ENCODE results near the gene HCFC1R1. TPM values are rescaled to one million over a fixed set of nuclear protein-coding genes. Genes with fewer than 3 reads are reported as not detected.

The HCFC1R1 gene
- total RNA-seq, 1 donor from 2014 or later: 15.5 TPM

GRCh38 chr16:3021449-3022207, 2.1 kb downstream of the HCFC1R1 start:
- no peak for DNase-seq (ENCODE audit: low spot score in 2 of 2)
- FAIRE-seq: no peak

- DNase-seq (ENCODE audit: low spot score in 2 of 2): peak; percentile 77 to 83
- no peak for FAIRE-seq
Measured at GRCh38 chr16:3020604-3021448, 2.9 kb downstream of the HCFC1R1 start.

GRCh38 chr16:3020247-3020603, 3.5 kb downstream of the HCFC1R1 start, which contains the start of gene TNFRSF12A:
TNFRSF12A (plus strand) TSS chr16:3020368; CDS start chr16:3020398, 30 bp downstream.
- FAIRE-seq (no peak), DNase-seq (ENCODE audit: low spot score in 2 of 2) (peak; percentile 83 to 91)

- FAIRE-seq (no peak), DNase-seq (ENCODE audit: low spot score in 2 of 2) (no peak)
Measured at GRCh38 chr16:3019594-3020246, 4.0 kb downstream of the HCFC1R1 start.

GRCh38 chr16:3017794-3018506, 5.8 kb downstream of the HCFC1R1 start, which contains the start of gene CLDN6:
CLDN6 (minus strand) TSS chr16:3018183; CDS start chr16:3016021, 2,162 bp downstream.
- FAIRE-seq (no peak), DNase-seq (ENCODE audit: low spot score in 2 of 2) (no peak)

GRCh38 chr16:3017344-3017743, 6.4 kb downstream of the HCFC1R1 start:
- DNase-seq (ENCODE audit: low spot score in 2 of 2) (no peak), FAIRE-seq (no peak)

GRCh38 chr16:3015865-3016521, 7.7 kb downstream of the HCFC1R1 start:
- FAIRE-seq (no peak), DNase-seq (ENCODE audit: low spot score in 2 of 2) (no peak)

- DNase-seq (ENCODE audit: low spot score in 2 of 2) (no peak), FAIRE-seq (no peak)
Measured at GRCh38 chr16:3014971-3015370, 8.8 kb downstream of the HCFC1R1 start.

- no peak for FAIRE-seq
Measured at GRCh38 chr16:3013998-3014690, 9.6 kb downstream of the HCFC1R1 start.

GRCh38 chr16:3013491-3013951, 10.2 kb downstream of the HCFC1R1 start:
- FAIRE-seq (no peak), DNase-seq (ENCODE audit: low spot score in 2 of 2) (no peak)

More at GRCh38 chr16:3013998-3014690, 9.6 kb downstream of the HCFC1R1 start:
- DNase-seq (ENCODE audit: low spot score in 2 of 2): no peak

GRCh38 chr16:3012828-3013420, 10.8 kb downstream of the HCFC1R1 start, which contains the start of gene CLDN9:
CLDN9 (plus strand) TSS chr16:3012923; CDS start chr16:3013363, 440 bp downstream.
- FAIRE-seq (no peak), DNase-seq (ENCODE audit: low spot score in 2 of 2) (no peak)

GRCh38 chr16:3012246-3012645, 11.5 kb downstream of the HCFC1R1 start:
- DNase-seq (ENCODE audit: low spot score in 2 of 2) (no peak), FAIRE-seq (no peak)

GRCh38 chr16:3010510-3010909, 13.2 kb downstream of the HCFC1R1 start:
- FAIRE-seq (no peak), DNase-seq (ENCODE audit: low spot score in 2 of 2) (no peak)

GRCh38 chr16:3009568-3010390, 14.0 kb downstream of the HCFC1R1 start:
- DNase-seq (ENCODE audit: low spot score in 2 of 2): no peak
- FAIRE-seq: no peak

GRCh38 chr16:3008690-3009037, 15.1 kb downstream of the HCFC1R1 start:
- no peak for FAIRE-seq
- DNase-seq (ENCODE audit: low spot score in 2 of 2): no peak

GRCh38 chr16:3007957-3008689, 15.6 kb downstream of the HCFC1R1 start:
- FAIRE-seq (no peak), DNase-seq (ENCODE audit: low spot score in 2 of 2) (no peak)
